Gastrocnemius medialis (tissue), 4 donors: ENCODE data around the gene DNAI4. TPM values are rescaled to one million over a fixed set of nuclear protein-coding genes. Genes with fewer than 3 reads are reported as not detected.

Experiments used
- ATAC-seq, 2 donors: fragments of 150-250 bp; one replicate each; pipeline ENCODE4 v1.9.1; 2016
- DNase-seq, 2 donors: peaks; one replicate each; pipeline ENCODE4 v3.0.0-alpha.2; 2019
- H3K27ac ChIP-seq, 4 donors: fragments of 200-600 bp; sonication (generic); 1 replicate in 1 of 4; 2 replicates in 3 of 4; pipeline ENCODE4 v1.5.1; 2016 to 2018; ENCODE audit warnings: mild to moderate bottlenecking in 2 of 4, moderate library complexity in 1 of 4
- H3K27me3 ChIP-seq, 3 donors: fragments of 200-600 bp; sonication (generic) in 2 of 3; 1 replicate in 1 of 3; 2 replicates in 2 of 3; pipeline versions ENCODE4 v1.5.1 to v1.6.0; 2016 to 2019; ENCODE audit warnings: mild to moderate bottlenecking in 1 of 3, moderate library complexity in 1 of 3
- H3K36me3 ChIP-seq, 2 donors: fragments of 200-600 bp; sonication (generic) in 1 of 2; one replicate each; pipeline ENCODE4 v1.5.1; 2017 to 2018
- H3K4me1 ChIP-seq, 2 donors: fragments of 200-600 bp; sonication (generic) in 1 of 2; one replicate each; pipeline ENCODE4 v1.5.1; 2016 to 2017; ENCODE audit warnings: mild to moderate bottlenecking in 2 of 2
- H3K4me3 ChIP-seq, 4 donors: fragments of 200-600 bp; sonication (generic) in 3 of 4; 1 replicate in 1 of 4; 2 replicates in 3 of 4; pipeline ENCODE4 v1.5.1; 2016 to 2019; ENCODE audit warnings: mild to moderate bottlenecking in 2 of 4
- H3K9me3 ChIP-seq, 3 donors: fragments of 200-600 bp; sonication (generic) in 2 of 3; 1 replicate in 1 of 3; 2 replicates in 2 of 3; pipeline ENCODE4 v1.5.1; 2016 to 2019
- POLR2A ChIP-seq, 2 donors: fragments of 450-650 bp; IDR thresholded peaks; one replicate each; pipeline ENCODE4 v1.6.1; 2017; ENCODE audit warnings: antibody characterized with exemption in 2 of 2, mild to moderate bottlenecking in 2 of 2, moderate library complexity in 2 of 2
- in situ Hi-C, 4 donors: fragments of 200-750 bp; cut with MboI; loops; one replicate each; pipeline versions ENCODE4 v1.15.0 to v1.8.0; 2017; ENCODE audit warnings: low sequenced_read_pairs in 4 of 4
- intact Hi-C: fragments of 100-400 bp; cut with DNase I; formaldehyde crosslinking; loops from one replicate; pipeline ENCODE4 v1.15.1; 2023; ENCODE audit warnings: low total_unique reads
- total RNA-seq, 4 donors: library from RNA; depleted of rRNA; stranded (reverse); fragments of >200 nt; gene quantifications; one replicate each; pipeline versions ENCODE4 v1.1.0 to v1.2.3, GENCODE V29; 2016
- TF ChIP-seq, protein P1 (sequence below), 5 experiments: fragments of 450-650 bp in 3 of 5; fragments of 200-600 bp in 2 of 5; sonication (generic) in 2 of 5; IDR thresholded peaks in 4 of 5; conservative IDR thresholded peaks in 1 of 5; 1 replicate in 4 of 5; 2 replicates in 1 of 5; pipeline ENCODE4 v1.5.1; 2016 to 2019; ENCODE audit warnings: antibody characterized with exemption in 5 of 5, mild to moderate bottlenecking in 3 of 5, moderate library complexity in 3 of 5

The DNAI4 gene
- total RNA-seq, 4 donors from 2014 or later, result 0.19 to 0.41 (median 0.29) TPM; not detected in 1

DNA sequence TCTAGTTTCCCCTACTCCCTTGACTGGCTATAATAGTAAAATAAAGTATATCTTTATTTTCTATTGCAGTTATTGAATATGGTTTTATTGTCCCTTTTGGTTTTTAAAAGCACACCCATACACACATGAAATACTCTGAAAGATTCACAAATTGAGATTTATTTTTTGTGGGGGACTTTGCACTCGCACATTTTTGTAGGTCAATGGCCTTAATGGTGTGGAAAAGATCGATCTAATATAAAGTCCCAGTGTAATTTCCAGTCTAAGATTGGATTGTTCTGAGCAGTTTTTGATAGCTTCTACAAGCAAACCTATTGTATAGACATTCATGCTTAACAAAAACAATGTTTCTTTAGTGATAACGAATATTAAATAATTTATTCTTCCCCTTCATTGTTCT lies 64.1 kb downstream of the DNAI4 start:
- TF ChIP-seq, protein P1, sequence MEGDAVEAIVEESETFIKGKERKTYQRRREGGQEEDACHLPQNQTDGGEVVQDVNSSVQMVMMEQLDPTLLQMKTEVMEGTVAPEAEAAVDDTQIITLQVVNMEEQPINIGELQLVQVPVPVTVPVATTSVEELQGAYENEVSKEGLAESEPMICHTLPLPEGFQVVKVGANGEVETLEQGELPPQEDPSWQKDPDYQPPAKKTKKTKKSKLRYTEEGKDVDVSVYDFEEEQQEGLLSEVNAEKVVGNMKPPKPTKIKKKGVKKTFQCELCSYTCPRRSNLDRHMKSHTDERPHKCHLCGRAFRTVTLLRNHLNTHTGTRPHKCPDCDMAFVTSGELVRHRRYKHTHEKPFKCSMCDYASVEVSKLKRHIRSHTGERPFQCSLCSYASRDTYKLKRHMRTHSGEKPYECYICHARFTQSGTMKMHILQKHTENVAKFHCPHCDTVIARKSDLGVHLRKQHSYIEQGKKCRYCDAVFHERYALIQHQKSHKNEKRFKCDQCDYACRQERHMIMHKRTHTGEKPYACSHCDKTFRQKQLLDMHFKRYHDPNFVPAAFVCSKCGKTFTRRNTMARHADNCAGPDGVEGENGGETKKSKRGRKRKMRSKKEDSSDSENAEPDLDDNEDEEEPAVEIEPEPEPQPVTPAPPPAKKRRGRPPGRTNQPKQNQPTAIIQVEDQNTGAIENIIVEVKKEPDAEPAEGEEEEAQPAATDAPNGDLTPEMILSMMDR (IDR thresholded peaks at IDR 0.05 in 4 of 5, conservative IDR thresholded peaks at IDR 0.05 in 1 of 5), result no peak
- no peak for TF ChIP-seq POLR2A (IDR thresholded peaks at IDR 0.05)

DNA sequence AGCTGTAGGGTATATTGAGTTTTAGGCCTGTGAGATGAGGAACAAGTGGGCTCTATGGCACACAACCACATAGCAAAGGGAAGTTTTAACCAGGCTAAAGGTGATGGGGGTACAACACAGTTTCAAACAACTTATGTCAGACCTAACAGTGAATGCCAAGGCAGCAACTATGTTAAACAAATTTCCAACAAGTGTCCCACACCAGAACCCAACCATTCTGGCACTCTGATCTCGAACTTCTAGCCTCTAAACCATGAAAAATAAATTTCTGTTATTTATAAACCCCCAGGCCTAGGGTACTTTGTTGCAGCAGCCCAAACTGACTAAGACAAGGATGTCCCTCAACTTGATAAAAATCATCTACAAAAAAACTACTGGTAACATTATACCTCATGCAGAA lies 71.3 kb downstream of the DNAI4 start:
- intact Hi-C loops (no loop called here), in situ Hi-C loops (no loop called here)
- TF ChIP-seq, protein P1 (IDR thresholded peaks at IDR 0.05 in 4 of 5, conservative IDR thresholded peaks at IDR 0.05 in 1 of 5), result no peak
- TF ChIP-seq POLR2A (IDR thresholded peaks at IDR 0.05), result no peak
- DNase-seq (no peak), ATAC-seq (no peak)
- Histone ChIP-seq H3K9me3 (no peaks in the 10 kb centered on the region), H3K4me3 (no peak overlapping the region), H3K27ac (no peak overlapping the region), H3K27me3 (no peaks in the 10 kb centered on the region), H3K36me3 (no peaks in the 10 kb centered on the region), H3K4me1 (no peaks in the 10 kb centered on the region)

More for the DNA sequence above, 64.1 kb downstream of the DNAI4 start:
- Histone ChIP-seq H3K4me3 (no peak overlapping the region), H3K36me3 (no peaks in the 10 kb centered on the region), H3K9me3 (no peaks in the 10 kb centered on the region), H3K27ac (no peak overlapping the region), H3K27me3 (no peaks in the 10 kb centered on the region), H3K4me1 (no peaks in the 10 kb centered on the region)
- intact Hi-C loops (no loop called here), in situ Hi-C loops (no loop called here)
- no peak for ATAC-seq
- no peak for DNase-seq

- TF ChIP-seq, protein P1 (IDR thresholded peaks at IDR 0.05 in 4 of 5, conservative IDR thresholded peaks at IDR 0.05 in 1 of 5), result no peak
- no peak for TF ChIP-seq POLR2A (IDR thresholded peaks at IDR 0.05)
- H3K9me3 ChIP-seq, result no peaks in the 10 kb centered on the region
- H3K4me3 ChIP-seq, result no peak overlapping the region
- no peak overlapping the region for H3K27ac ChIP-seq
- DNase-seq (no peak), ATAC-seq (no peak)
- H3K27me3 ChIP-seq, result no peaks in the 10 kb centered on the region
- intact Hi-C loops, result no loop called here
- H3K36me3 ChIP-seq, result no peaks in the 10 kb centered on the region
- H3K4me1 ChIP-seq, result no peaks in the 10 kb centered on the region
- in situ Hi-C loops, result no loop called here
Observed at GRCh38 chr1:66852870-66853269, 71.8 kb downstream of the DNAI4 start.

- no peaks in the 10 kb centered on the region for H3K27me3 ChIP-seq
- no peak for TF ChIP-seq POLR2A (IDR thresholded peaks at IDR 0.05)
- TF ChIP-seq, protein P1 (IDR thresholded peaks at IDR 0.05 in 4 of 5, conservative IDR thresholded peaks at IDR 0.05 in 1 of 5), result no peak
- H3K36me3 ChIP-seq, result no peaks in the 10 kb centered on the region
- H3K4me3 ChIP-seq, result no peak overlapping the region
- ATAC-seq, result no peak
- H3K27ac ChIP-seq, result no peak overlapping the region
- in situ Hi-C loops, result no loop called here
- no peaks in the 10 kb centered on the region for H3K4me1 ChIP-seq
- intact Hi-C loops, result no loop called here
- H3K9me3 ChIP-seq, result no peaks in the 10 kb centered on the region
- no peak for DNase-seq
Observed at GRCh38 chr1:66850989-66851388, 73.7 kb downstream of the DNAI4 start.

DNA sequence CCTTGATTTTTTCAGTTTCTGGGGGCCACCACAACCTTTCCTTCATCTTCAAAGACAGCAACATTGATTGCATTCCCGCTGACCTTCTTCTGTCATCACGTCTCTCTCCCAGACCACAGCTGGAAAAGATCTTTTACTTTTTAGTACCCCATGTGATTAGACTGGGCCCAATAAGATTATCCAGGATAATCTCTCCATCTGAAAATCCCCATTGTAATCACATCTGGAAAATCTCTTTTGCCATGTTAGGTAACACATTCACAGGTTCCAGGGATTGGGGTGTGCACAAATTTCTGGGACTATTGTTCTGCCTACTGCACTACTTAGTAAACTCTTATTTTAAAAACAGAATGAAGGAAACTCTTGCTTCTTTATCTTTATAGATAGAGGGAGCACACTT lies 76.5 kb downstream of the DNAI4 start:
- in situ Hi-C loops (no loop called here), intact Hi-C loops (no loop called here)
- ATAC-seq, result no peak
- no peak for TF ChIP-seq POLR2A (IDR thresholded peaks at IDR 0.05)
- TF ChIP-seq, protein P1 (IDR thresholded peaks at IDR 0.05 in 4 of 5, conservative IDR thresholded peaks at IDR 0.05 in 1 of 5), result no peak
- DNase-seq, result no peak
- H3K4me1 ChIP-seq, result no peaks in the 10 kb centered on the region
- H3K9me3 ChIP-seq, result no peaks in the 10 kb centered on the region
- H3K4me3 ChIP-seq, result no peak overlapping the region
- H3K36me3 ChIP-seq, result no peaks in the 10 kb centered on the region
- H3K27me3 ChIP-seq, result no peaks in the 10 kb centered on the region
- H3K27ac ChIP-seq, result no peak overlapping the region
